ENCODE measurements around the gene CKAP4.

- TF ChIP-seq, protein P1, sequence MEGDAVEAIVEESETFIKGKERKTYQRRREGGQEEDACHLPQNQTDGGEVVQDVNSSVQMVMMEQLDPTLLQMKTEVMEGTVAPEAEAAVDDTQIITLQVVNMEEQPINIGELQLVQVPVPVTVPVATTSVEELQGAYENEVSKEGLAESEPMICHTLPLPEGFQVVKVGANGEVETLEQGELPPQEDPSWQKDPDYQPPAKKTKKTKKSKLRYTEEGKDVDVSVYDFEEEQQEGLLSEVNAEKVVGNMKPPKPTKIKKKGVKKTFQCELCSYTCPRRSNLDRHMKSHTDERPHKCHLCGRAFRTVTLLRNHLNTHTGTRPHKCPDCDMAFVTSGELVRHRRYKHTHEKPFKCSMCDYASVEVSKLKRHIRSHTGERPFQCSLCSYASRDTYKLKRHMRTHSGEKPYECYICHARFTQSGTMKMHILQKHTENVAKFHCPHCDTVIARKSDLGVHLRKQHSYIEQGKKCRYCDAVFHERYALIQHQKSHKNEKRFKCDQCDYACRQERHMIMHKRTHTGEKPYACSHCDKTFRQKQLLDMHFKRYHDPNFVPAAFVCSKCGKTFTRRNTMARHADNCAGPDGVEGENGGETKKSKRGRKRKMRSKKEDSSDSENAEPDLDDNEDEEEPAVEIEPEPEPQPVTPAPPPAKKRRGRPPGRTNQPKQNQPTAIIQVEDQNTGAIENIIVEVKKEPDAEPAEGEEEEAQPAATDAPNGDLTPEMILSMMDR (IDR thresholded peaks at IDR 0.05) = no peak
- TF ChIP-seq POLR2A (IDR thresholded peaks at IDR 0.05) = no peak
These were observed 1.1 kb upstream of the CKAP4 start for GRCh38 chr12:106248846-106249371.
